ENCODE results near the gene TMEM120B.

The TMEM120B gene

DNA sequence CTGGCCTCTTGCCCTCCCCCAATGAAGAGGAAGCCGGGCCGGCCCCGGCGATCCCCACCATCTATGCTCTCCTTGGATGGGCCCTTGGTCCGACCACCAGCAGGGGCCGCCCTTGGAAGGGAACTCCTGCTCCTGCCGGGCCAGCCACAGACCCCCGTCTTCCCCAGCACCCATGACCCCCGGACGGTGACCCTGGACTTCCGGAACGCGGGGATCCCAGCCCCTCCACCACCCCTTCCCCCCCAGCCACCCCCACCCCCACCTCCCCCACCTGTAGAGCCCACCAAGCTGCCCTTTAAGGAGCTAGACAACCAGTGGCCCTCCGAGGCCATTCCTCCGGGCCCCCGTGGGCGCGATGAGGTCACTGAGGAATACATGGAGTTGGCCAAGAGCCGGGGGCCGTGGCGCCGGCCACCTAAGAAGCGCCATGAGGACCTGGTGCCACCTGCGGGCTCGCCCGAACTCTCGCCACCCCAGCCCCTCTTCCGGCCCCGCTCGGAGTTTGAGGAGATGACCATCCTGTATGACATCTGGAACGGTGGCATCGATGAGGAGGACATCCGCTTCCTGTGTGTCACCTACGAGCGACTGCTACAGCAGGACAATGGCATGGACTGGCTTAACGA, 110.7 kb downstream of the TMEM120B start:
- DNase-seq: no peak

DNA sequence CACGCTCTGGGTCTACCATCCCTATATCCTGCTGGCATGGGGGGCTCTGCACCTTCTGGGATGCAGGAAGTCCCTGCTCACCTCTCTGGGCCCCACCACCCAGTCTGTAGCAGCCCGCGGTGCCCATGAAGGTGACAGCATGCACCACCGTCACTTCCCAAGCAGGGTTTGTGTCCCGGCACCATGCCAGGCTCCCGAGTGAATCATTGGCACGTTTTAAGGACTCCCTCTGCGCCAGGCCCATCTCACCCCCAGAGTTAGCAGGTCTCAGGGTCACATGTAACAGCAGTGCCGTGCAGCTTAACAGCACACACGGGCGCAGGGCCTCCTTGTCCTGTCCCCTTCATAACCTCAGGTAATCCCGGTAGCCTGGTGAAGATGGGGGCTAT, 111.2 kb downstream of the TMEM120B start:
- no peak for DNase-seq

DNA sequence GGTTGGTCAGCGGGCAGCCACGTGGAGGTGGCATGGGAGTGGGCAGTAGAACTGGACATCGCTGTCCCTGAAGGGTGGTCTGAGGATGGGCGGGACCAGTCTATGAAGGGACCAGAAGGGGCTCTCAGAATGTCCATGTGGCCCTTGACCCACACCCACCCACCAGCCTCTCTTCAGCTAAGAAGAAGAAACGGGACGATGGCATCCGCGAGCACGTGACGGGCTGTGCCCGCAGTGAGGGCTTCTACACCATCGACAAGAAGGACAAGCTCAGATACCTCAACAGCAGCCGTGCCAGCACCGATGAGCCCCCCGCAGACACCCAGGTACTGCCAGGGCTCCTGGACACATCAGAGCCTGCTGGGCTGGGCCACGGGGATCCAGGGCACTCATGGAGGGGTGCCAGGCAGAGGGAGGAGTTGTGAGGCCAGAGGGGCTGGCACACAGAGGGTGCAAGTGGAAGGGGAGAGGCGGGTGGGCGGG, 112.5 kb downstream of the TMEM120B start:
- no peak for DNase-seq

DNA sequence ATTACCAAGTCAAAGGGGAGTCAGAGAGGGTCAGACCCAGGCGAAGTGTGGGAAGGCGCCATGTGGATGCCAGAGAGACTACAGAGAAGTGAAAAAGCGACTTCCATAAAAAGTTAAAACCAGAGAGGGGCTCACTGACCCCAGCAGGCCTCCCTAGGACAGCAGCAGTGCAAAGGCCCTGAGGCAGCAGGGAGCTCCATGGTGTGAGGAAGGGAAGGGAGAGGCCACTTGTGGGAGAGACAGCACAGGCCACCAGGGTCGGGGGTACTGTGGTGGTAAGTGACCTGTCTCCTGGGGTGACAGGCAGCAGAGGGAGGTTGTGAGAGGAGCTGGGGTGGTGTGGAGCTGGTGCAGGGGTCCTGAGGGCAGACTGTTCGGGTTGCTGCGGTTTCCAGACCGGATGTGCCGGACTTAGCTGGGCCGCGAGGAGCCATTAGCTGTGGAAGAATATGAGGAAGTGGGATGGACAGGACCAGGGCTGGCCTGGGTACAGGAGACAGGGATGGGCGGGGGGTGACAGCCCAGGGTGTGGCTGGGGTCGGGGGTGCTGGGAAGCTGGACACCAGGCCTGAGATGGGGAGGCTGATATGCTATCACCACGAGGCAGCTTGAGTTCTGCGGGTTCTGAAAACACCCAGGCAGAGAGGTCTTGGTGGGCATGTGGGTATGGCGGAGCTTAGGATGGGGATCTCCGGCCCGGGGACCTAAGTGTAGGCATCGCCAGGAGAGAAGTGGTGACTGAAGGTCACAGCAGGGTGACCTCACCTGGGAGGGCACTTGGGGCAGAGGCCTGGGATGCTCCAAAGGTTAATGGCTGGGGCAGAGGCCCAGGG, 114.0 kb downstream of the TMEM120B start:
- DNase-seq: no peak

DNA sequence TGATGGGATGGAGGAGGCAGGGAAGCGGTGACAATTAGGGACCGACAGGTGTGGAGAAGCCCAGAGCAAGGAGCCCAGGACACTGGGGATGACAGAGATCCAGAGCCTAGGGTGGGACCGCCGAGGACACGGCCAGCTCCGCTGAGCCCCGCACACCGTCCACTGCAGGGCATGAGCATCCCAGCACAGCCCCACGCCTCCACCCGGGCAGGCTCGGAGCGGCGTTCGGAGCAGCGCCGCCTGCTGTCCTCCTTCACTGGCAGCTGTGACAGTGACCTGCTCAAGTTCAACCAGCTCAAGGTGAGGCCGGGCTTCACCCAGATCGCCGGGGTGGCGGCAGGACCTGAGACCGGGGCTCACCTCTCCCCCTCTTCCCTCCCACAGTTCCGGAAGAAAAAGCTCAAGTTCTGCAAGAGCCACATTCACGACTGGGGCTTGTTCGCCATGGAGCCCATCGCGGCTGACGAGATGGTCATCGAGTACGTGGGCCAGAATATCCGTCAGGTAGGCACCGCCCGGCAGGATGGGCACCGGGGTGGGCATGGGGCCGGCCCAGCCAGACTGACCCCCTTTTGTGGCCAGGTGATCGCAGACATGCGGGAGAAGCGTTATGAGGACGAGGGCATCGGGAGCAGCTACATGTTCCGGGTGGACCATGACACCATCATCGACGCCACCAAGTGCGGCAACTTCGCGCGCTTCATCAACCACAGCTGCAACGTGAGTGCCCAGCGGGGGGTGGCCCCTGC, 115.0 kb downstream of the TMEM120B start:
- DNase-seq: no peak

DNA sequence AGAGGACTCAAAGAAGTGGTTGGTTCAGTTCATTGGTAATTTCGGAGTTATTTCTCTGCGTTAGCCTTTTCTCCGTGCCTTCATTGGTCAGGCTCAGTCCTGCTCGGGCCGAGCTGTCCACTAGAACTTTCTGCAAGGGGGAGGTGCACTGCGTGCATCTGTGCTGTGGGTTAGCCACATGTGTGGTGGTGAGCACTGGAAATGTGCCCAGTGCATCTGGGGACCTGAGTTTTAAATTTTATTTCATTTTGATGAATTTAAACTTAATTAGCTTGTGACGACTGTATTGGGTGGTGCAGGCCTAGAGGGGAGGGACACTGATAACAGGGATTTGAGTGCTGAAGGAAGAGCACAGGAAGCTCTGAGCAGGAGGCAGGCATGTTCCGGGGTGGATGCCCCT, 115.8 kb downstream of the TMEM120B start:
- no peak for DNase-seq

DNA sequence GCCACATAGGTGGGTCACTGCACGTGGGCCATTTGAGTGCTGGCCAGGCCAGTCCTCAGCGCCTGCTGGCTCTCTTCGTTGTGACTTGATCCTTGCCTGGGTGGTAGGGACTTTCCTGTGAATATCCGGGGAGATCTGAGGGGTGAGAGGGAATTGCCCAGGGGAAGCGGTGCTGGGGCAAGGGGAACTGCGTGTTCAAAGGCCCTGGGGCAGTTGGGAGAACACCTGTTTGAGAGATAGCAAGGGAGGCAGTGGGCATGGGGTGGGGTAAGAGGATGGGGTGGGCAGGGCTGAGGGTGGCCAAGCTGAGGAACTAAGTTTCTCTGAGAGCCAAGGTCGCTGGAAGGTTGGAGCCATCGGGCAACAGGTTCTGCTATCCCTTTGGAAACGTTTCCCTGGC, 116.3 kb downstream of the TMEM120B start:
- DNase-seq: no peak

DNA sequence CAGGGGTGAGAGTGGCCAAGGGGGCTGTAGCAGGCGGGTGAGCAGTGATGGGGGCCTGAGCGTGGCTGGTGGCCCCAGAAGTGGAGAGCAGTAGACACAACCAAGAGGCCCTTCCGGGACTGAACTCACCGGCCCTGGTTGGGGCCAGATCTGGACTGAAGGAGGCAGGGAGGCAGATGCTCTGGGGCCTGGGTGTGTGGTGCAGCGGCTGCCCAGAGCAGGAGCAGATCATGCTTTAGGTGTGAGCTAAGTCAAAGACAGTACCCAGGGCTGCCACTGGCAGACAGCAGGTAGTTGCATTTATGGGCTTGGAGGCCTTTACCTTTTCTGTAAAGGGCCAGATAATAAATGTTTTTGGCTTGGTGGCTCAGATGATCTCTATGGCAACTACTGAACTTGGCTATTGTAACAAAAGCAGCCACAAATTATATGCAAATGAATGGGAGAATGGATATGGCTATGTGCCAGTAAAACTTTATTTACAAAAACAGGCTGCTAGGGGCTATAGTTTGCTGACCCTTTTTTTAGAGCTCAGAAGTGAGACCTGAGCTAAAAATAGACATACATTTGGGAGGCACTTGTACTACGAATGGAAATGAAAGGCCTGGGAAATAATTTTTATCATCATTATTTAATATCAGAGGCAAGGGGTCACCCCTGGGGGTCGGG, 116.8 kb downstream of the TMEM120B start:
- no peak for DNase-seq

DNA sequence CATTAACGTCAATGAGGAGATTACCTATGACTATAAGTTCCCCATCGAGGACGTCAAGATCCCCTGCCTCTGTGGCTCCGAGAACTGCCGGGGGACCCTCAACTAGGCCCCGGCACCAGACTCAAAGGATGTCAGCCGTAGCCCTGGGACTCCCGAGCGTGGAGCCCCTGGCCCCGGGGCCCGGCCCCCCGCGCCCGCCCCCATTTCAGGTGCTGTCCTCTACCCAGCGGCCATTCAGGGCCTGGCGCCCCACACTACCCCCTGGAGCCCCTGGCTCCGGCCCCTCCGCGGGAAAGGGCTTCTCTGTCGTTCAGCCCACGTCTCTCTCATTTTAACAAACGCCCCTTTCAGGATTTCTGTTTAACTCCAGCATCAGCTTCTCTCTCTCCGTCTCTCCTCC, 117.6 kb downstream of the TMEM120B start:
- no peak for DNase-seq

DNA sequence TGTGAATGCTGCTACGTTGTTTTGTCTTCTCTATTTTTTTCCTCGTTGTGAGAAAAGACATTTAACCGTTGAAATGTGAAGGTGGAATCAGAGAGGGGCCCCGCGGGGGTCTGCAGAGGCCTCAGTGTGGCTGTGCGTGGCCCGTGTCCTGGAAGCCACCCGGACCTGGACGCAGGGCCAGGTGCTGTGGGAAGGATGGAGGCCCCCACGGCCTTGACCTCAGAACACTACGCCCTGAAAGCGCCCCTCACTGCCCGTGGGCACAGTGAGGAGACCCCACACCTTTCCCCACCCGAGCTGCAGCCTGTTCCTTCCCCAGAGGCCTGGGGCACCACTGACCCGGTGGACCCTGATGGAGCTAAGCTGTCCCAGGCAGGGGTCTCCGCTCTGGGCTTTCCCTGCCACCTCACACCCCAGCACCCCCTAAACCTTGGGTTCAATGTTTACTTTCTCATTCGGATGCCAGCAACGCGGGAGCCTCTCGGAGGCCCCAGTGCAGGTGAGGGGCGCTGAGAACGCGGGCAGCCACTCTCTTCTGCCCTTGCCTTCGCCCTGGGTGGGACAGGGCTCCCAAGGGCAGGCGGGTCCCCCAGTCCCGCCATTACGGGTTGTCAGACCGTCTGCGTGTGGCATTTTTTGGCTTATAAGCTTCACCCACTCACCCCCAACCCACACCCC, 118.2 kb downstream of the TMEM120B start:
- DNase-seq: no peak
